Esophagus (tissue), 2 donors: Measurements from ENCODE around the gene EIF4B. TPM values are rescaled to one million over a fixed set of nuclear protein-coding genes. Genes with fewer than 3 reads are reported as not detected.
A peak's percentile ranks its signal among the peaks of the same experiment; 100 is the strongest.
"Not testable (repeated sequence)": the region's sequence is repeated elsewhere in the genome, so short reads cannot be mapped to it uniquely, and the experiment has no call there.

Experiments used
- H3K27ac ChIP-seq, 2 donors: one replicate each; pipeline ENCODE4 v1.5.1; 2013; ENCODE audit warnings: low read depth in 2 of 2, mild to moderate bottlenecking in 2 of 2, inconsistent platforms in 1 of 2, low read length in 1 of 2, moderate library complexity in 1 of 2
- H3K27me3 ChIP-seq, 2 donors: one replicate each; pipeline ENCODE4 v1.6.1; 2013; ENCODE audit warnings: low read length in 2 of 2, control low read depth in 1 of 2, mild to moderate bottlenecking in 1 of 2; ENCODE audit not compliant: insufficient read depth in 2 of 2, control insufficient read depth in 1 of 2
- H3K36me3 ChIP-seq, 2 donors: one replicate each; pipeline ENCODE4 v1.6.1; 2013; ENCODE audit warnings: low read length in 1 of 2; ENCODE audit not compliant: control insufficient read depth in 2 of 2, insufficient read depth in 2 of 2
- H3K4me1 ChIP-seq, 2 donors: one replicate each; pipeline ENCODE4 v1.6.1; 2013; ENCODE audit warnings: low read length in 1 of 2; ENCODE audit not compliant: control insufficient read depth in 2 of 2, insufficient read depth in 2 of 2
- H3K4me3 ChIP-seq, 2 donors: one replicate each; pipeline ENCODE4 v1.5.1; 2013; ENCODE audit warnings: low read length in 2 of 2, mild to moderate bottlenecking in 2 of 2, low read depth in 1 of 2, moderate library complexity in 1 of 2
- H3K9me3 ChIP-seq, 2 donors: one replicate each; pipeline ENCODE4 v1.6.1; 2013; ENCODE audit warnings: mild to moderate bottlenecking in 2 of 2, low read depth in 1 of 2, low read length in 1 of 2, moderate library complexity in 1 of 2; ENCODE audit not compliant: control insufficient read depth in 2 of 2, insufficient read depth in 1 of 2
- WGBS, 2 donors: extraction: QIAGEN DNeasy Blood & Tissue Kit; methylation state at CpG; one replicate each; pipeline ENCODE4 v1.1.7; 2013; 5-methylcytosine and 5-hydroxymethylcytosine counted together
- polyA plus RNA-seq, 2 donors: library from polyadenylated mRNA; stranded (reverse); fragments of 200-250 nt; gene quantifications; one replicate each; pipeline ENCODE4 v1.2.3, GENCODE V29; 2013
- donor health status: healthy with polysubstance abuse.
- donor health status: Bipolar disorder and iron deficiency.

Gene EIF4B
- polyA plus RNA-seq, 2 donors, result 58.8 to 102 TPM

- no peaks in the 10 kb centered on the region for H3K27me3 ChIP-seq
- H3K9me3 ChIP-seq, result no peaks in the 10 kb centered on the region
- peak overlapping the region; percentile 17 to 38 for H3K27ac ChIP-seq
- no peaks in the 10 kb centered on the region for H3K36me3 ChIP-seq
- 55 to 60% methylated on average over 7 of the region's 7 CpGs for WGBS, 2 donors
- H3K4me3 ChIP-seq, result no peak overlapping the region
- H3K4me1 ChIP-seq, result no peaks in the 10 kb centered on the region
These were observed 13.3 kb upstream of the EIF4B start for GRCh38 chr12:52992699-52993557.

GRCh38 chr12:52993558-52993869, 12.7 kb upstream of the EIF4B start:
- Histone ChIP-seq H3K36me3 (no peaks in the 10 kb centered on the region), H3K27ac (peak overlapping the region in 1 of 2 donors; percentile 38), H3K4me3 (no peak overlapping the region), H3K9me3 (no peaks in the 10 kb centered on the region), H3K27me3 (no peaks in the 10 kb centered on the region), H3K4me1 (no peaks in the 10 kb centered on the region)

DNA sequence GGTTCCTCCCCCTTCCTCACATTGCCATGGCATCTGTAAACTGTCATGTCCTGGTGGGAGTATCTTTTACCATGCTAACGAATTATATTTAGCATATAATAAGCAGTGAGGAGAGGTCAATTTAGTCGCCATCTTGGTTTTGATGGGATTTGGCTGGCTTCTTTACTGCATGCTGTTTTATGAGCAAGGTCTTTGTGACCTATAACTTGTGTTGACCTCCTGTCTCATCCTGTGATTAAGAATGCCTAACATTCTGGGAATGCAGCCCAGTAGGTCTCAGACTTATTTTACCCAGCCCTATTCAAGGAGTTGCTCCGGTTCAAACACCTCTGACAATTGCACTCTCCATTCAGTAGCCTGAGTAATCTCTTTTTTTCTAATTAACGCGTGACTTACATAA, 2.1 kb upstream of the EIF4B start:
- H3K4me3 ChIP-seq, result peak overlapping the region in 1 of 2 donors; percentile 3
- H3K9me3 ChIP-seq, result no peaks in the 10 kb centered on the region
- H3K4me1 ChIP-seq, result no peaks in the 10 kb centered on the region
- H3K36me3 ChIP-seq, result no peaks in the 10 kb centered on the region
- 57 to 65% methylated on average over 5 of the region's 5 CpGs for WGBS, 2 donors
- no peaks in the 10 kb centered on the region for H3K27me3 ChIP-seq
- no peak overlapping the region for H3K27ac ChIP-seq

- Histone ChIP-seq H3K9me3 (no peaks in the 10 kb centered on the region), H3K4me1 (no peaks in the 10 kb centered on the region), H3K36me3 (no peaks in the 10 kb centered on the region), H3K27me3 (no peaks in the 10 kb centered on the region), H3K27ac (peak overlapping the region; percentile 64 to 68), H3K4me3 (no peak overlapping the region)
- 69 to 74% methylated on average over 2 of the region's 2 CpGs for WGBS, 2 donors
These were observed 1.7 kb upstream of the EIF4B start for GRCh38 chr12:53004582-53004981.

- no peaks in the 10 kb centered on the region for H3K4me1 ChIP-seq
- whole genome bisulfite sequencing, 2 donors, result 16 to 18% methylated on average over 28 of the region's 28 CpGs
- no peaks in the 10 kb centered on the region for H3K27me3 ChIP-seq
- H3K36me3 ChIP-seq, result no peaks in the 10 kb centered on the region
- no peaks in the 10 kb centered on the region for H3K9me3 ChIP-seq
- peak overlapping the region; percentile 59 to 95 for H3K4me3 ChIP-seq
- H3K27ac ChIP-seq, result peak overlapping the region; percentile 50 to 92
These were observed 856 bp upstream of the EIF4B start for GRCh38 chr12:53005215-53005985.

DNA sequence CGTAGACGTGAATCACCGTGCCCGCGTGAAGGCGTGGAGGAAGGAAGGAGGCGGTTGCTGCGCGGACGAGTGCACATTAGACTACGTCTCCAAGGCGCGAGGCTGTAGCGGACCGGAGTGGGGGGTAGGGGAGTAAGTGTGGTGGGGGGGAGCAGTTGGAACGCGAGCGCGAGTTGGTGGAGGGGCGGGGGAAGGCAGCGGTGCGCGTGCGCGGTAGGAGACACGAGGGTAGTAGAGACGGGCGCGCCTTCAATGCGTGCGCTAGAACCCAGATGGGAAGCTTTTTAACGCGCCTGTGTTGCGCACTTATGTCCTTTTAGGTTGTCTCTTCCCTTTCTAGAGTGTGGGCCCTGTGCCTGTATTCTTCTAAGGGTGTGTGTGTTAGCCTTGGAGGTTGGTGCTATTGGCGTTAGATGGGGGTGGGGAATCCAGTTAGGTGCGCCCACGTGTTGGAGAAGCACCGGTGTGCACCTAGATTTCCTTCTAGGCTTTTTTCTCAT, 604 bp downstream of the EIF4B start:
- H3K36me3 ChIP-seq, result no peaks in the 10 kb centered on the region
- H3K27me3 ChIP-seq, result no peaks in the 10 kb centered on the region
- WGBS, 2 donors, result 0% methylated on average over 38 of the region's 38 CpGs
- no peaks in the 10 kb centered on the region for H3K4me1 ChIP-seq
- H3K9me3 ChIP-seq, result no peaks in the 10 kb centered on the region
- peak overlapping the region; percentile 94 to 95 for H3K4me3 ChIP-seq
- peak overlapping the region; percentile 80 to 96 for H3K27ac ChIP-seq

- Histone ChIP-seq H3K27ac (peak overlapping the region in 1 of 2 donors; percentile 80), H3K36me3 (no peaks in the 10 kb centered on the region)
These were observed 1.1 kb downstream of the EIF4B start for GRCh38 chr12:53007343-53007742.

DNA sequence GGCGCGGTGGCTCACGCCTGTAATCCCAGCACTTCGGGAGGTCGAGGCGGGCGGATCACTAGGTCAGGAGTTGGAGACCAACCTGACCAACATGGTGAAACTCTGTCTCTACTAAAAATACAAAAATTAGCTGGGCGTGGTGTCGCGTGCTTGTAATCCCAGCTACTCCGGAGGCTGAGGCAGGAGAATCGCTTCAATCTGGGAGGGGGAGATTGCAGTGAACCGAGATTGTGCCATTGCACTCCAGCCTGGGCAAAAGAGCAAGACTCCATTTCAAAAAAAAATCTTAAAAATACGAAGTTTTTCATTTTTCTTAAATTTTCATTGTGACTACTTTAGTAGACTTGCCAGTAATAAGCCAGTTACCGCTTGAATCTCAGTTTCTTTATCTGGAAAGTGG, 2.5 kb downstream of the EIF4B start:
- H3K27me3 ChIP-seq, H3K4me1 ChIP-seq, H3K36me3 ChIP-seq, H3K9me3 ChIP-seq, H3K27ac ChIP-seq: not testable (repeated sequence)
- 73 to 76% methylated on average over 15 of the region's 15 CpGs for WGBS, 2 donors
- peak overlapping the region in 1 of 2 donors; percentile 95 for H3K4me3 ChIP-seq

More at GRCh38 chr12:53007343-53007742, 1.1 kb downstream of the EIF4B start:
- peak overlapping the region; percentile 94 to 95 for H3K4me3 ChIP-seq
- 23 to 24% methylated on average over 4 of the region's 4 CpGs for WGBS, 2 donors
- no peaks in the 10 kb centered on the region for H3K4me1 ChIP-seq
- no peaks in the 10 kb centered on the region for H3K9me3 ChIP-seq
- H3K27me3 ChIP-seq, result no peaks in the 10 kb centered on the region

DNA sequence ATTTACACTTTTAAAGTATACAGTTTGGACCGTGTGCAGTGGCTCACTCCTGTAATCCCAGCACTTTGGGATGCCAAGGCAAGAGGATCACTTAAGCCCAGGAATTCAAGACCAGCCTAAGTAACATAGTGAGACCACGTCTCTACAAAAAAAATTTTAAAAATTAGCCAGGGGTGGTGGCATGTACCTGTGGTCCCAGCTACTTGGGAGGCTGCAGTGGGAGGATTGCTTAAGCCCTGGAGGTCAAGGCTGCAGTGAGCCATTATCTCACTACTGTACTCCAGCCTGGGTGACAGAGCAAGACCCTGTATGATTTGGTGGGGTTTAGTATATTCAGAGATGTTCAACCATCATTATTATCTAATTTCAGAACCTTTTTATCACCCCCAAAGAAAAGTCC, 4.7 kb downstream of the EIF4B start:
- Histone ChIP-seq H3K4me1 (no peaks in the 10 kb centered on the region), H3K27ac (no peak overlapping the region), H3K36me3 (no peaks in the 10 kb centered on the region), H3K9me3 (no peaks in the 10 kb centered on the region), H3K27me3 (no peaks in the 10 kb centered on the region), H3K4me3 (no peak overlapping the region)
- 72 to 79% methylated on average over 2 of the region's 2 CpGs for WGBS, 2 donors
